GM10266 (cell line): ENCODE results near the gene IKZF3.
"Not testable (repeated sequence)": the region's sequence is repeated elsewhere in the genome, so short reads cannot be mapped to it uniquely, and the experiment has no call there.

ENCODE experiments used
- DNase-seq: peaks from one replicate; pipeline ENCODE4 v3.0.0; 2012; ENCODE audit errors: extremely low spot score
- TF ChIP-seq, protein P1 (sequence below): IDR thresholded peaks from 2 replicates; pipeline ENCODE4 v1.5.1; 2012; ENCODE audit warnings: mild to moderate bottlenecking, low read depth; ENCODE audit not compliant: control insufficient read depth, insufficient read depth; ENCODE audit errors: missing control alignments

Gene IKZF3

GRCh38 chr17:39772415-39772814, 91.7 kb downstream of the IKZF3 start:
- TF ChIP-seq, protein P1, sequence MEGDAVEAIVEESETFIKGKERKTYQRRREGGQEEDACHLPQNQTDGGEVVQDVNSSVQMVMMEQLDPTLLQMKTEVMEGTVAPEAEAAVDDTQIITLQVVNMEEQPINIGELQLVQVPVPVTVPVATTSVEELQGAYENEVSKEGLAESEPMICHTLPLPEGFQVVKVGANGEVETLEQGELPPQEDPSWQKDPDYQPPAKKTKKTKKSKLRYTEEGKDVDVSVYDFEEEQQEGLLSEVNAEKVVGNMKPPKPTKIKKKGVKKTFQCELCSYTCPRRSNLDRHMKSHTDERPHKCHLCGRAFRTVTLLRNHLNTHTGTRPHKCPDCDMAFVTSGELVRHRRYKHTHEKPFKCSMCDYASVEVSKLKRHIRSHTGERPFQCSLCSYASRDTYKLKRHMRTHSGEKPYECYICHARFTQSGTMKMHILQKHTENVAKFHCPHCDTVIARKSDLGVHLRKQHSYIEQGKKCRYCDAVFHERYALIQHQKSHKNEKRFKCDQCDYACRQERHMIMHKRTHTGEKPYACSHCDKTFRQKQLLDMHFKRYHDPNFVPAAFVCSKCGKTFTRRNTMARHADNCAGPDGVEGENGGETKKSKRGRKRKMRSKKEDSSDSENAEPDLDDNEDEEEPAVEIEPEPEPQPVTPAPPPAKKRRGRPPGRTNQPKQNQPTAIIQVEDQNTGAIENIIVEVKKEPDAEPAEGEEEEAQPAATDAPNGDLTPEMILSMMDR = no peak
- DNase-seq = no peak

DNA sequence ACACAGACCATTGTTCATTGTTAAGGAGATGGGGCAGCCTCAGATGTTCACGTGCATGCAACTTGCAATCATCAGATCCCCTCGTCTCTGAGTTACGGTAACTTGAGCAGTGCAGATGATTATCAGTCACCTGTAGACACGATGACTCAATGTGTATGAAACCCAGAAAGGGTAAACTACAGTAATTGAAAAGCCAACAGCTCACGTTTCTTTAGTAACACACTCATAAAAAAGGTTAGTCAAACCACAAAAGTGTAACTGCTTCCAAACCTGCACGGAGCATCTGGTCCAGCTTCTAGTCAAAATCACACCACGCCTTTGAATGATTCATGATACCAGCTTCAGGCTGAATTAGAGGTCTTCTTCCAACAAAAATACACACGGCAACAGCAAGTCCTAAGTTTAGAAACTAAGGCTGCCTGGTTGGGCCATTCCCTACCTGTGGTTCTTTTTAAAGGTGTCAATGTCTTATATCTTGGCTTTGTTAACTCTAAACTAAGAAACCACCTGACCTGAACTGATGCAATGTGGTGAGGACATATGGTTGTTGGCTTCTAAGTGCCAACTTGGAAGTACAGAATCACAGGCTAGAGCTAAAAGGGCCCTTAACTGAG, 94.0 kb downstream of the IKZF3 start:
- no peak for DNase-seq
- TF ChIP-seq, protein P1 = no peak

DNA sequence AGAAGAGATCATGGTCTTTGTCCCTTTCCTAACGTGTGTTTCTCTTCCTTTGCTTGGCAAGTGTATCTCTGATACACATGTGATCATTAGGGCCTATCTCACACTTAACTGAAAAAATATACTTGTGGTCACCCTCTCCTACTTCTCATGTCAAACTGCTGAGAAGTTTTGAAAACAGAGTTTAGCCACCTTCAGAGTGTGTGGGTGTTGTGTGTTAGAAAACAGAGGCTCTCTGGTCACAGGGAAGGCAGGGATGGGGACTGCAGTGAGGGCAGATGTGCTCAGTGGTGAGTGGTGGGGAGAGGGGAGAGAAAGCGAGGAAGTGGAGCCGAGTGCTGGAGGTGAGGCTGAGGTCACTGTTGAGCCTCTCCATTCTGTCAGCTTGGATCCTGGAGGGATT, 97.0 kb downstream of the IKZF3 start:
- DNase-seq = no peak

GRCh38 chr17:39765766-39766165, 98.3 kb downstream of the IKZF3 start:
- TF ChIP-seq, protein P1 = no peak
- no peak for DNase-seq

More for the DNA sequence above, 97.0 kb downstream of the IKZF3 start:
- TF ChIP-seq, protein P1 = no peak

DNA sequence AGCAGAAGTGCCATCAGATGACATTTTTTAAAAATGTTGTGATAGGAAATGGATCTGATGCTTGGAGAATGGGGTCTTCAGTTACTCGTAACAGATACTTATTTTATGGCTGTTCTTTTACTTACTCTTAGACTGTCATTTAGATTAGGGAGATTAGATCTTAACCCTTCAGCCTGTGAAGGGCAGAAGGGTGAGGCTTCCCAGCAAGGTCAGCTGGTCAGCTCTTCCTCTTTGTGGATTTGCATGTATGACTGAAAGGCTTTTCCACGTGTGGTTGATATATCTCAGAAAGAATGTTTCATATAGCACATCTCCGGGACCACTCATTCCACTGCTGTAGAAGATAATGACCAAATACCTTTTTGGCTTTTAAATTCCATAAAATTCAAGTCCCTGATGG, 98.9 kb downstream of the IKZF3 start:
- no peak for DNase-seq
- TF ChIP-seq, protein P1 = no peak

DNA sequence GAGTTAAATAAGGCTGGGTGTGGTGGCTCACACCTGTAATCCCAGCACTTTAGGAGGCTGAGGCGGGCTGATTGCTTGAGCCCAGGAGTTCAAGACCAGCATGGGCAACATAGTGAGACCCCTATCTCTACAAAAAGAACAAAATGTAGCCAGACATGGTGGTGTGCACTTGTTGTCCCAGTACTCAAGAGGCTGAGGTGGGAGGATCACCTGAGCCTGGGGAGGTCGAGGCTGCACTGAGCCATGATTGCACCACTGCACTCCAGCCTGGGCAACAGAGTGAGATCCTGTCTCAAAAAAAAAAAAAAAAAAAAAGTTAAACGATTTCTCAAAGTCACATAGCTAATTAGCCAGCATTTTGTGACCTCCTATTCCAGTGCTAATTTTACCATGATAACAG, 99.9 kb downstream of the IKZF3 start:
- not testable (repeated sequence) for DNase-seq

DNA sequence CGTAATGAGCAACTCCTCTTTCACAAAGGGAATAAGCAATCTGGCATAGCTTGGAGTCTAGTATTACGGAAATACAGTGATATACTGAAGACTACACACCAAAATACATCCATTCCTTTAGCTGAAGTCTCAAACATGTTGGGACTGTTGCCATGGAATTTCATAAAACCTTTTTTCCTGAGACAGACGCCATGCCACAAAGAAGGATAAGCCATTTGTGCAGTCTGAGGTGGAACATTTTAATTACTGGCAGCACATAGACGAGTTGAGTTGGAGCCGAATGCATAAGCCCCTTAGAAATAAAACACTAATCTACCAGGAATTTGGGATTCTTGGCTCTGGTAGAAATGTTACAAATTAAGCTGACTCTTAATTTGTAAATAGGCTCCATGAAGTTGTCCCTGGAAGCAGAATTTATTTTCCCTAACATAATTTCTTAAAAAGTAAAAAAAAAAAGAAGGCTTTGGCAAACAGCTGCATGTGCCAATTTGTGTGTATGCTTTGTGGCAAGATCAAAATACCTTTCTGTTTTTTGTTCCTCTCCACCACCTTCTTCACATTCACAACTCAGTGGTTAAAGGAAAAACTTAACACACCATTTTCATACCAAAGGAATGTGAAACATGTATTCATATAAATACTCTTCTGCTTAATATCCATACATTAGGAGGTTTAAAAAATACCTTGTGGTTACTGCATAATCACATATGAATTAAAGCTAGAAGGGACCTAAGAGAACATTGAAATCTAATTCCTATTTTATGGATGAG, 100.9 kb downstream of the IKZF3 start:
- TF ChIP-seq, protein P1 = no peak
- no peak for DNase-seq
